OCI-LY1 (cell line): Measurements from ENCODE around the gene KLF11.

Experiments used
- EZH2 ChIP-seq: fragments of 200-600 bp; sonication (generic), shearing (Covaris generic); IDR thresholded peaks from 2 replicates; pipeline ENCODE4 v1.8.0; 2017; ENCODE audit warnings: borderline replicate concordance, mixed run types, mild to moderate bottlenecking, antibody characterized with exemption, low read length, moderate library complexity, mixed read lengths
- TF ChIP-seq, protein P1 (sequence below): fragments of 200-600 bp; sonication (generic), shearing (Covaris generic); IDR thresholded peaks from 2 replicates; pipeline ENCODE4 v1.5.1; 2017; ENCODE audit warnings: mild to moderate bottlenecking, antibody characterized with exemption, low read length, moderate library complexity, mixed read lengths

GRCh38 chr2:10005461-10006235 is 37.7 kb upstream of the KLF11 start:
- TF ChIP-seq, protein P1, sequence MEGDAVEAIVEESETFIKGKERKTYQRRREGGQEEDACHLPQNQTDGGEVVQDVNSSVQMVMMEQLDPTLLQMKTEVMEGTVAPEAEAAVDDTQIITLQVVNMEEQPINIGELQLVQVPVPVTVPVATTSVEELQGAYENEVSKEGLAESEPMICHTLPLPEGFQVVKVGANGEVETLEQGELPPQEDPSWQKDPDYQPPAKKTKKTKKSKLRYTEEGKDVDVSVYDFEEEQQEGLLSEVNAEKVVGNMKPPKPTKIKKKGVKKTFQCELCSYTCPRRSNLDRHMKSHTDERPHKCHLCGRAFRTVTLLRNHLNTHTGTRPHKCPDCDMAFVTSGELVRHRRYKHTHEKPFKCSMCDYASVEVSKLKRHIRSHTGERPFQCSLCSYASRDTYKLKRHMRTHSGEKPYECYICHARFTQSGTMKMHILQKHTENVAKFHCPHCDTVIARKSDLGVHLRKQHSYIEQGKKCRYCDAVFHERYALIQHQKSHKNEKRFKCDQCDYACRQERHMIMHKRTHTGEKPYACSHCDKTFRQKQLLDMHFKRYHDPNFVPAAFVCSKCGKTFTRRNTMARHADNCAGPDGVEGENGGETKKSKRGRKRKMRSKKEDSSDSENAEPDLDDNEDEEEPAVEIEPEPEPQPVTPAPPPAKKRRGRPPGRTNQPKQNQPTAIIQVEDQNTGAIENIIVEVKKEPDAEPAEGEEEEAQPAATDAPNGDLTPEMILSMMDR, result no peak
- TF ChIP-seq EZH2, result no peak
